ENCODE results near the gene KRTAP10-5. TPM values are rescaled to one million over a fixed set of nuclear protein-coding genes. Genes with fewer than 3 reads are reported as not detected.
"Not testable (repeated sequence)": the region's sequence is repeated elsewhere in the genome, so short reads cannot be mapped to it uniquely, and the experiment has no call there.

The KRTAP10-5 gene
- total RNA-seq, 1 donor from 2014 or later = not detected

DNA sequence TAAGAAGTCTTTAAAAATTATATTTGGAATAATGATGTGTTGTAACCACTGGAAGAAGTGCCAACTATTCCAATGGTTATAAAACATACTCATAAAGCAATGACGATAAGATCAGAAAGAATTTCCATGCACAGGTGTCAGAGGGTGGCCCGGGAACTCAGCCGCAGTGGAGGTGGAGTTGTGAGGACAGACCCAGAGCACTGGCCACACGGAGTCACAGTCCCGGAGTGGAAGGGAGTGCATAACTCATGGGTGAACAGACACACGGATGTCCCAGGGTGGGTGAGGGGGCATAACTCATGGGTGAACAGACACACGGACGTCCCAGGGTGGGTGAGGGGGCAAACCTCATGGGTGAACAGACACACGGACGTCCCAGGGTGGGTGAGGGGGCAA is 4.4 kb downstream of the KRTAP10-5 start:
- intact Hi-C loops (cut with DNase I) = no loop called here
- Histone ChIP-seq H3K27ac (no peak overlapping the region), H3K36me3 (no peaks in the 10 kb centered on the region), H3K4me1 (no peaks in the 10 kb centered on the region), H3K27me3 (no peaks in the 10 kb centered on the region), H3K9me3 (peaks cover 4 to 11% of the 10 kb centered on the region in 2 donors), H3K4me3 (no peak overlapping the region)
- no peak for DNase-seq (ENCODE audit: low spot score in 2 of 2)
- TF ChIP-seq, protein P1, sequence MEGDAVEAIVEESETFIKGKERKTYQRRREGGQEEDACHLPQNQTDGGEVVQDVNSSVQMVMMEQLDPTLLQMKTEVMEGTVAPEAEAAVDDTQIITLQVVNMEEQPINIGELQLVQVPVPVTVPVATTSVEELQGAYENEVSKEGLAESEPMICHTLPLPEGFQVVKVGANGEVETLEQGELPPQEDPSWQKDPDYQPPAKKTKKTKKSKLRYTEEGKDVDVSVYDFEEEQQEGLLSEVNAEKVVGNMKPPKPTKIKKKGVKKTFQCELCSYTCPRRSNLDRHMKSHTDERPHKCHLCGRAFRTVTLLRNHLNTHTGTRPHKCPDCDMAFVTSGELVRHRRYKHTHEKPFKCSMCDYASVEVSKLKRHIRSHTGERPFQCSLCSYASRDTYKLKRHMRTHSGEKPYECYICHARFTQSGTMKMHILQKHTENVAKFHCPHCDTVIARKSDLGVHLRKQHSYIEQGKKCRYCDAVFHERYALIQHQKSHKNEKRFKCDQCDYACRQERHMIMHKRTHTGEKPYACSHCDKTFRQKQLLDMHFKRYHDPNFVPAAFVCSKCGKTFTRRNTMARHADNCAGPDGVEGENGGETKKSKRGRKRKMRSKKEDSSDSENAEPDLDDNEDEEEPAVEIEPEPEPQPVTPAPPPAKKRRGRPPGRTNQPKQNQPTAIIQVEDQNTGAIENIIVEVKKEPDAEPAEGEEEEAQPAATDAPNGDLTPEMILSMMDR (IDR thresholded peaks at IDR 0.05) = no peak

DNA sequence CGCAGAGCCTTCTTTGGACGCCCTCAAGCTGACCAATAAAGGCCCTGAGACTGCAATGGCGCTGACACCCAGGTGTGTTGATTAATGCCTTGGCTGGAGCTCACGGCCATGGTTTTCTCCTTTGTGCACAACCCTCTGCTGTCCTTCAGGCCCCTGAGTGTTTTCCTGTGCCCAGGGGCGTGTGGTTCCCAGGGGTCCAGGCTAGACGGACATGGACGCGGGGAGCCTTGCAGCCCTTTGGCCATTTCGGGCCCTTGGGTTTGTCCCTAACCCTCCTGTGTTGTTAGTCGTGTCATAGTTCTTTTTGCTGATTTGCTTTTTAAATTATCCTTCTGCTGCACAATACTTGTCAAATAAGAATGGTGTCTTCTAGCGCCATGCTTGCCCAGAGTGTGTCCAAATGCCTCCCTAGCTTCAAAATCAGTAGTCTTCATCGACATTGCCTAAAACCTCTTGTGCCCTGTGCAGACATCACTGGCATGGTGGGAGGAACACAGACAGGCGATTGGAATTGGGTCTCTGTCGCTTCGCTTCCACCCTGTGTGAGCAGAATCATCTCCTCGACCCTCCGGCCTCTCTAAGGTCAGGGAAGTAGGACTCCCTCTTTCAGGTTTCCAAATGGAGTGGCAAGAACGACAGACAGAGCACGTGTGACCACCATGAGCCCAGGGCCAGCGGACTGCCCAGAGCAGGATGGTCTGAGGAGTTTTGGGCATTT is 4.9 kb downstream of the KRTAP10-5 start:
- Histone ChIP-seq H3K9me3 (peaks cover 4 to 8% of the 10 kb centered on the region in 2 donors), H3K4me3 (no peak overlapping the region), H3K36me3 (no peaks in the 10 kb centered on the region), H3K27ac (no peak overlapping the region), H3K27me3 (no peaks in the 10 kb centered on the region), H3K4me1 (no peaks in the 10 kb centered on the region)
- TF ChIP-seq, protein P1 (IDR thresholded peaks at IDR 0.05) = no peak
- intact Hi-C loops (cut with DNase I) = no loop called here
- DNase-seq (ENCODE audit: low spot score in 2 of 2) = no peak

DNA sequence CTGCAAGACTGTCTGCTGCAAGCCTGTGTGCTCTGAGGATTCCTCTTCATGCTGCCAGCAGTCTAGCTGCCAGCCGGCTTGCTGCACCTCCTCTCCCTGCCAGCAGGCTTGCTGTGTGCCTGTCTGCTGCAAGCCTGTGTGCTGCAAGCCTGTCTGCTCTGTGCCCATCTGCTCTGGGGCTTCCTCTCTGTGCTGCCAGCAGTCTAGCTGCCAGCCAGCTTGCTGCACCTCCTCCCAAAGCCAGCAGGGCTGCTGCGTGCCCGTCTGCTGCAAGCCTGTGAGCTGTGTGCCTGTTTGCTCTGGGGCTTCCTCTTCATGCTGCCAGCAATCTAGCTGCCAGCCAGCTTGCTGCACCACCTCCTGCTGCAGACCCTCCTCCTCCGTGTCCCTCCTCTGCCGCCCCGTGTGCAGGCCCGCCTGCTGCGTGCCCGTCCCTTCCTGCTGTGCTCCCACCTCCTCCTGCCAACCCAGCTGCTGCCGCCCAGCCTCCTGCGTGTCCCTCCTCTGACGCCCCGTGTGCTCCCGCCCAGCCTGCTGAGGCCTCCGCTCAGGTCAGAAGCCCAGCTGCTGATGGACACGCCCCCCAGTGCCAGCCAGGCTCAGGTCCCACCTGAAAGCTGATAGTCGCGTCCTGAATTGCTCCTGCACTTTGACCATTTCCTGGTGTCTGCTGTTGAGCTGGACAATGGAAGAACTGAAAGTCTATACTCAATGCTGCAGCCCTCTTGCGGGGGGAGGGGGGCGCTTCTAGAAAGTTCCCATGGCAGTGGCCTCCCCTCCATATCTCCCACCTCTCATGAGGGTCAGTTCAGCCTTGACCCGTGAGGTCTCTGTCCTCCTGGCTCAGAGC is 5.7 kb downstream of the KRTAP10-5 start:
- DNase-seq (ENCODE audit: low spot score in 2 of 2) = no peak
- no peak overlapping the region for H3K27ac ChIP-seq

DNA sequence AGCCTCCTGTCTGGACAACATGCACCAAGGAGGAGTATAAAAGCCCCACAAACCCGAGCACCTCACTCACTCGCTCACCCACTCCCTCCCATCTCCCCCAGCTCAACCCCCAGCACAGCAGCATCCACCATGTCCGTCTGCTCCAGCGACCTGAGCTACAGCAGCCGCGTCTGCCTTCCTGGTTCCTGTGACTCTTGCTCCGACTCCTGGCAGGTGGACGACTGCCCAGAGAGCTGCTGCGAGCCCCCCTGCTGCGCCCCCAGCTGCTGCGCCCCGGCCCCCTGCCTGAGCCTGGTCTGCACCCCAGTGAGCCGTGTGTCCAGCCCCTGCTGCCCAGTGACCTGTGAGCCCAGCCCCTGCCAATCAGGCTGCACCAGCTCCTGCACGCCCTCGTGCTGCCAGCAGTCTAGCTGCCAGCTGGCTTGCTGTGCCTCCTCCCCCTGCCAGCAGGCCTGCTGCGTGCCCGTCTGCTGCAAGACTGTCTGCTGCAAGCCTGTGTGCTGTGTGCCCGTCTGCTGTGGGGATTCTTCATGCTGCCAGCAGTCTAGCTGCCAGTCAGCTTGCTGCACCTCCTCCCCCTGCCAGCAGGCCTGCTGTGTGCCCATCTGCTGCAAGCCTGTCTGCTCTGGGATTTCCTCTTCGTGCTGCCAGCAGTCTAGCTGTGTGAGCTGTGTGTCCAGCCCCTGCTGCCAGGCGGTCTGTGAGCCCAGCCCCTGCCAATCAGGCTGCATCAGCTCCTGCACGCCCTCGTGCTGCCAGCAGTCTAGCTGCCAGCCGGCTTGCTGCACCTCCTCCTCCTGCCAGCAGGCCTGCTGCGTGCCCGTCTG is 6.6 kb downstream of the KRTAP10-5 start, which contains the start of gene KRTAP10-4:
KRTAP10-4 (plus strand) TSS at position 100 of the 827 bp plus-strand sequence; CDS start at position 130, 30 bp downstream.
- H3K27me3 ChIP-seq; H3K4me3 ChIP-seq; H3K4me1 ChIP-seq; intact Hi-C loops (cut with DNase I); H3K36me3 ChIP-seq; H3K27ac ChIP-seq; H3K9me3 ChIP-seq; DNase-seq (ENCODE audit: low spot score in 2 of 2): not testable (repeated sequence)

More for the DNA sequence above, 5.7 kb downstream of the KRTAP10-5 start:
- H3K27me3 ChIP-seq = no peaks in the 10 kb centered on the region
- intact Hi-C loops (cut with DNase I) = no loop called here
- no peaks in the 10 kb centered on the region for H3K36me3 ChIP-seq
- TF ChIP-seq, protein P1 (IDR thresholded peaks at IDR 0.05) = no peak
- no peak overlapping the region for H3K4me3 ChIP-seq
- H3K4me1 ChIP-seq = no peaks in the 10 kb centered on the region
- peaks cover 4 to 8% of the 10 kb centered on the region in 2 donors for H3K9me3 ChIP-seq

DNA sequence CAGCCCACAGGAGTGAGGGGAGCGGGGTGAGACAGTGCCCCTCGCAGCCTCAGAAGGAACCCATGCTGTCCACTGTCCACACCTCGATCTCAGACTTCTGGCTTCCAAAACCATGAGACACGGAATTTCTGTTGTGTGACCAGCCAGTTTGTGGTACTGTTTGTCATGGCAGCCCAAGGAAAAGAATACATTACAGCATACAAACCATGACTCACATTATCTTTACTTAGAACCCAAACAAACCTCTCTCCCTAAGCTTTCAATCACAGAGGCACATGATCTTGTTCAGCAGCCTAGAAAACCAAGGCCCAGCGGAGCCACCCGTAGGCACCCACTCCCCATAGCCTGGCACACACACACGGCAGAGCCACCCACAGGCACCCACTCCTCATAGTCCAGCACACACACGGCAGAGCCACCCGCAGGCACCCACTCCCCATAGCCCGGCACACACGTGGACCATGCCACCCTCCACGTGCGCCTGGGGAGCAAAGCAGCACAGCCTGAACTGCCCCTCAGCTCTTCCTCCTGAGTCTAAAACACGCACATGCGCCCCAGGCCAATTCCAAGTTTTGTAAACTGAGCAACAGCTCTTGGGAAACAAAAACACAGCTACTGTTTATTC is 7.3 kb downstream of the KRTAP10-5 start:
- Histone ChIP-seq H3K4me3 (no peak overlapping the region), H3K9me3 (peaks cover 4 to 8% of the 10 kb centered on the region in 2 donors), H3K27me3 (no peaks in the 10 kb centered on the region), H3K4me1 (no peaks in the 10 kb centered on the region), H3K27ac (no peak overlapping the region), H3K36me3 (no peaks in the 10 kb centered on the region)
- TF ChIP-seq, protein P1 (IDR thresholded peaks at IDR 0.05) = no peak
- DNase-seq (ENCODE audit: low spot score in 2 of 2) = no peak
- intact Hi-C loops (cut with DNase I) = no loop called here
